Activated CD8-positive, alpha-beta memory T cell treated with anti-CD3 and anti-CD28 coated beads, Interleukin-2, amount 50 U/mL, for 24 hours (primary cell): ENCODE measurements around the gene RAB23.
"Not testable (repeated sequence)": the region's sequence is repeated elsewhere in the genome, so short reads cannot be mapped to it uniquely, and the experiment has no call there.

Source experiments
- DNase-seq: peaks from one replicate; pipeline ENCODE4 v3.0.0-alpha.2; 2020; ENCODE audit errors: extremely low read depth

RAB23 gene

DNA sequence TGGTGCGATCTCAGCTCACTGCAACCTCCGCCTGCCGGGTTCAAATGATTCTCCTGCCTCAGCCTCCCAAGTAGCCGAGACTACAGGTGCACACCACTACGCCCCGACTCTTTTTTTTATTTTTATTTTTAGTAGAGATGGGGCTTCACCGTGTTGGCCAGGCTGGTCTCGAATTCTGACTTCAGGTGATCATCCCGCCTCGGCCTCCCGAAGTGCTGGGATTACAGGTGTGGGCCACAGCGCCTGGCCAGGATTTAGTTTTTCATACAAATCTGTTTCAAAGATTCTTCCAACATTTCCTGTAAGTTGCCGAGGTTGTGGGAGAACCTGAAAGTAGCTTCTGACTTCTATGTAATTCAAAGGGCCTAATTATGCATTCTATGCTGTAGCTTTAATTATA, 21.4 kb upstream of the RAB23 start:
- not testable (repeated sequence) for DNase-seq

DNA sequence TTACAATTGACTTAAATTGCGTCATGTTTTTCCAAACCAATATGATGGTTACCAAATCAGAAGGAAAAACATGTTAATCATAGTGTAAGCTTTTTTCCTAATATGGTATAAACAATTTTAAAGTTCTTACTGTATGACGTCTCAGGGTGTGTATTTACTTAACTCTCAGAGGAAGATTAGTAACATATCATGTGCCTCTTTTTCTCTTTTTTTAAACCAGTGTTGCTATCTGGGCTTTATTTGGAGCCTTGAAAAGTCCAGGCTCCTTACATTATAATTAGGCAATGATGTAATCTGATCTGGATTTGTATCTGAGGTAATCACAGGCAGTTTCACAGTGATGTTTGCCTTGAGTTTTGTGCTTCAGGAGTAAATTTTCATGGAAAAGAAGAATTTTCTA, 20.4 kb upstream of the RAB23 start:
- no peak for DNase-seq

DNA sequence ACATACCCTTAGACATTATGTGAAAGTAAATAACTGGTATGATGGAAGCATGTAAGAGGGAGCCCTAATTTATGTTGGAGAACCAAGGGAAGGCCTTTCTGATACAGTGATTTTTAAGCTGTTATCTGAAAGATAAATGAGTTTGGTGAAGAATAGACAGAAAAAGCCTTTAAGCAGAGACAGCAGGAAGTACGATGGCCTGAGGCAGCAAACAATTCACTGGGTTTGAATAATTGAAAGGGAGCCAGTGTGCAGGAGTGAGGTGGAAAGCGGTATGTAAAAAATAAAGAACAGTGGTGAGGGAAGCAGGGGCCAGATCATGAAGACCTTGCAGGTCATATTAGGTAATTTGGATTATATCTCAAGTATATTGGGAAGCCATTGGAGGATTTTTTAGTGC, 4.1 kb upstream of the RAB23 start:
- no peak for DNase-seq

DNA sequence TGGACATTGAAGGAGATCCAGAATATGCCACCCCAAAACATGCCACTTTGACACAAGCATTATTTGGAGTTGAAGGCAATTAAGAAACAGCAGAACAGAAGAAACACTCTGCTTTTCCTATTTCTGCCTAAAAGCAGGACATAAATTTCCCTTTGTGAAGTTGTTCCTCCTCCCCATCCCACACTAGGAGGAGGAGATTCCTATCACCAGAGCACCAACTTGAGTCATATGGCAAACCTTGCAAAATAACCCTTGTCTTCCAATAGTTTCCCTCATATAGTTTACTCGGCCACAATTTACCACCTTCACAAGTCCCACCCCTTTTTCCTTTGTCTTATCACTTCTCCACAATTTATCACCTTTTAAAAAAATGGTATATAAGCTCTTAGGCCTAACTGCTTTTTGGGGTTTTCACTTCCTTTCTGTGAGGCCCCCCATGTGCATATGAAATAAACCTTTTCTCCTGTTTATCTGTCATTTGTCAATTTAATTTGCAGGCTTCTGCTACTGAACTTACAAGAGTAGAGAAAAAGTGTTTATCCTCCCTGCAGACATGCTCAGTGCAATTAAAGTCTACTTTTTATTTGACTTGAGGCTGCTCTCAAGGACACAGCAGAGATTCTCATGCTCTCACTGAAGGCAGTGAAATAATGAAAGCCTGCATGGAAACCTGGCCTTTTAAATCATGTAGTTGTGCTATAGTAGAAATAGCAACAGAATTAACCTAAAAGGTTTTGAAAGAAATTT, 2.8 kb upstream of the RAB23 start:
- no peak for DNase-seq

DNA sequence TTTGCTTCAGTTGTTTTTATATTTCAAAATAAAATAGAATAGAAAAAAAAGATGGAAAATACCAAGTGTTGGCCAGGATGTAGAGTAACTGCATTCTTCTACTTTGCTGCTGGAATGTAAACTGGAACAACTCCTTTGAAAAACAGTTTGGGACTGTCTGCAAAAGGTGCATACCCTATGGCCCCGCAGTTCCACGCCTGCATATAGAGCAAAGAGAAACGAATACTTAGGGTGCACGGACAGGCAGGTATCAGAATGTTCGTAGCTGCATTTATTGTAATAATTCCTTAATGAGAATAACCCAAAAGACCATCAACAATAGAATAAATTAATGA, 603 bp upstream of the RAB23 start:
- no peak for DNase-seq

DNA sequence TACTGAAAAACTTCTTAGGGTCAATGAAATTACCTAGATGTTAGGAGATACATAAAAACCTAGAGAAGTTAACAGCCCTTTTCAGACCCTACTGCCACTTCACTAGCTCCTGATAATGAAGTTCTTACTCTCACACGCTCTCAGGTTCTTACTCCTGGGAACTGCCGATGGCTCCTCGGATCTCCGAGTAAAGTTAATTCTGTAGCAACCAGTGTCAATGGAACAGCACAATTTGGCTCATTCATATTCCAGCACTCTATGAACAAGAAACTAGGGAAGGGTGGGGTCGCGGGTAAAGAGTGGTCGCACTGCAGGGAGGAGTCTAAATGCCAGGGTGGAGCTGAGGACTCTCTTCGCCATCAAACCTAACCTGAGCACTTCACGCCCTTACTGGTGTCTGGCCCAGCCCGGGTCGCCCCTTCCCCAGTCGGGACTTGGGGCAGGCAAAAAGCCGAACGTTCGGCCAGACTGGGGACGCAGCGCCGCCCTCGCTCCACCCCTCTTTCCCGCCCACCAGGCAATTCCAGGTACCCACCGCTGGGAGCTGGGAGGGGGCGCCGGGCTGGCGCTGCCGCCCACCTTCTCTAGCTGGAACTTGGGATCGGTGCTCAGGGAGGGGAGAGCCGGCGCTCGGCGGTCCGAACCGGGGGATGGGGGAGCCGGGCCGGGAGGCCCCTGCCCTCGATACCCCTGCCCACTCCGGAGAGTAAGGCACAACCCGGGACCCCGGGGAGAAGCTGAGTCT, 744 bp downstream of the RAB23 start:
- no peak for DNase-seq

DNA sequence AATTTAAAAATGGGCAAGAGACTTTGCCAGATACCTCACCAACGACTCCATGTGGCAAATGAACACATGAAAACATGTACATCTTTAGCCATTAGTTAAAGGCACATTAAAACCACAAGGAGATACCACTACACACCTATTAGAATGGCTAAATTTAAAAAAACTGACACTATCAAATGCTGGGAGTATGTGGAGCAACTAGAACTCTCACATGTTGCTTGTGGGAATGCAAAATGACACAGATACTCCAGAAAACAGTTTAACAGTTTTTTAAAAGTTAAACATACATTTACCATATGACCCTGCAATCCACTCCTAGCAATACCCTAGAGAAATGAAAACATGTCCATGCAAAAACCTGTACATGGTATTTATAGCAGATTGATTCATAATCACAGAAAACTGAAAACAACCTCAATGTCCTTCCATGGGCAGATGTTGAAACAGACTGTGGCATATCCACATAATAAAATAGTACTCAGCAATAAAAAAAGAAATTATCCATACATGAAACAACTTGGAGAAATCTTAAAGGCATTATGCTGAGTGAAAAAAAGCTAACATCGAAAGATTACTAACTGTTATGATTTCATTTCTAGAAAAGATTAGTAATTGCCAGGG, 1.9 kb downstream of the RAB23 start:
- DNase-seq = no peak

DNA sequence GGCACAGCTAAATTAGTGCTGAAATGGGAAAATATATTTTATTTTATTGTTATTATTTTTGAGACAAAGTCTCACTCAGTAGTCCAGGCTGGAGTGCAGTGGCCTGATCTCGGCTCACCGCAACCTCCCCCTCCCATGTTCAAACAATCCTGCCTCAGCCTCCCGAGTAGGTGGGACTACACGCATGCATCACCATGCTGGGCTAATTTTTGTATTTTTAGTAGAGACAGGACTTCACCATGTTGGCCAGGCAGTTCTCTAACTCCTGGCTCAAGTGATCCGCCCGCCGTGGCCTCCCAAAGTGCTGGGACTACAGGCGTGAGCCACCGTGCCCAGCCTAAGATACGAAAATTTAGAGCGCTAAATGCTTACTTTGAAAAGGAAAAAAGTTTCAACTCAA, 4.8 kb downstream of the RAB23 start:
- DNase-seq = no peak

DNA sequence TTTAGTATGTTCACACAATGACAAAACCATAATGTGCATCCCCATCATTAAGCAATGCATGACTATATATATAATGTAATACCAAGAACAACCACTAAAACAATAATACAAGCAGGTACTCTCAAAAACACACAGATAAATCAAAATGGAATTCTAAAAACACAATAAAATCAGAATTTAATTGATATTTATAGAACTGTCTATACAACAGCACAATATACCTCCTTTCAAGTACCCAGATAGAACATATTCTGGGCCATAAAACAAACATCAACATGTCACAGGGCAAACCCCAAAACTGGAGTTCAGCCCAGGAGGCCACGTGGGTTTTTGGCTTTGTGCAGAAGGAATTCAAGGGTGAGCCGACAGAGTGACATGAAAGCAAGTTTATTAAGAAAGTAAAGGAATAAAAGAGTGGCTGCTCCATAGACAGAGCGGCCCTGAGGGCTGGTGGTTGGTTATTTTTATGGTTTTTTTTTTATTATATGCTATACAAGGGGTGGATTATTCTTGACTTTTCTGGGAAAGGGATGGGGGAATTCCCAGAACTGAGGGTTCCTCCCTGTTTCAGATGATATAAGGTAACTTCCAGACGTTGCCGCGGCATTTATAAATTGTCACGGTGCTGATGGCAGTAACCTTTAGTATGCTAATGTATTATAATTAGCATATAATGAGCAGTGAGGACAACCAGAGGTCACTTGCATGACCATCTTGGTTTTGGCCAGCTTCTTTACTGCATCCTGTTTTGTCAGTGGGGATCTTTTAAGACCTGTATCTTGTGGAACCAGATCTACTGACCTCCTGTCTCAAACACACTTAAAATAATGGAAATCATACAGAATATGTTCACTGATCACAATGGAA, 5.6 kb downstream of the RAB23 start:
- DNase-seq = no peak

DNA sequence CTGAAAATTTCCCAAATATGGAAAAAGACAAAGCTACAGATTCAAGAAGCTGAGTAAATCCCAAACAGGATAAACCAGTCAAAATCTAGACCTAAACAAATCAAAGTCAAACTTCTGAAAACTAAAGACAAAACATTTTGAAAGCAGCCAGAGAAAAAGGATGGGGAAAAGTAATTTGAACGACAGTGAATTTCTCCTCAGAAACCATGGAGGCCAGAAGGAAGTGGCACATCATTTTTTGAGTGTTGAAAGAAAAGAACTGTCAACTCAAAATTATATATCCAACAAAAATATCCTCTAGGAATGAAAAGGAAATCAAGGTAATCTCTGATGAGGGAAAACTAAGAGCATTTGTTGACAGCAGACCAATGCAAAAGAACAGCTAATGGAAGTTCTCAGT, 6.8 kb downstream of the RAB23 start:
- DNase-seq = no peak

DNA sequence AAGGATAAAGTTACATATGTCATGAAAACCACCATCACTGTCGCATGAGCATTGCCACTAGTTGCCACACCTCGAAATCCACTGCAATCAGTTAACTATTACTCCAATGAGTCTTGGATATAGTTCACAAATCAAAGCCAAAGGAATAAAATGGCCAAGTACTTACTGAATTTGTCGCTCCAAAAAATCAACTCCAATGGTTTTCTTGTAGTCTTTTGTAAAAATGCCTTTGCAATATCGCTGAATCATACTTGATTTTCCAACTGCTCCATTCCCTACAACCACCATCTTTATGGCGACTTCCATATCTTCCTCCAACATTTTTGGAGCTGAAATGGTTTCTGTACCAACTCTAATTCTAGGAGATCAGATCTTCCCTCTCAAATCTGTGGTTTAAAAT, 12.0 kb downstream of the RAB23 start:
- DNase-seq = no peak

DNA sequence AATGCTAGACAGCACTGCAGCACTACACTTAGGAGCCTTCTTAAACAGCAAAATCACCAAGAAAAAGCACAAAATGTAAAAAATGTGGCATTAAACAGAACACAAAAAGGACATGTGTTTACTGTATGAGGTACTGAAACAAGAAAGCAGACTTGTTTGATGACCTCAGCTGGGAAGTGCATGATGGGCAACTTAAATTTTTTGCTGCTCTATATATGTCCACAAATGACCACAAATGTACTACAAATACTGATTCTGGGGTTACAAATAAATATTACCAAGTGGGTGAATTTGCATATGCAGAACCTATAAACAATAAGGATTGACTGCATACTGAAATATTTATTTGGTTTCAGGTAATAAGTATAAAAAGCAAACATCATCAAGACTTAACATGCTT, 13.1 kb downstream of the RAB23 start:
- no peak for DNase-seq

DNA sequence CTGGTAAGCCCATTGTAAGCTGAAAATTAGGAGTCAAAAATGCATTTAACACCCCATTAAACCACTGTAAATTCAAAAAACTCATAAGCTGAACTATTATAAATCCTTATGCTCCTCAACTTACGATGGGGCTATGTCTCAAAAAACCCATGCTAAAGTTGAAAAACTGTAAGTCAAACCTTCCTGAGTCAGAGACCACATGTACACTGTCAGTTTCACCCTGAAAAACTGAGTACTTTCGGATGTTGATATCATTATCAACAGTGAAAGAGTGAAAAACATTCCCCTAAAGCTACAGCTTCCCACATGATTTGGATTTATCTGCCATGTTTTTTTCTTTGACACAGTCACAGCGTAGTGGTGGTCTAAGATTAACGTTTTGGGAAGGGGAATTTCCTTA, 14.2 kb downstream of the RAB23 start:
- no peak for DNase-seq

DNA sequence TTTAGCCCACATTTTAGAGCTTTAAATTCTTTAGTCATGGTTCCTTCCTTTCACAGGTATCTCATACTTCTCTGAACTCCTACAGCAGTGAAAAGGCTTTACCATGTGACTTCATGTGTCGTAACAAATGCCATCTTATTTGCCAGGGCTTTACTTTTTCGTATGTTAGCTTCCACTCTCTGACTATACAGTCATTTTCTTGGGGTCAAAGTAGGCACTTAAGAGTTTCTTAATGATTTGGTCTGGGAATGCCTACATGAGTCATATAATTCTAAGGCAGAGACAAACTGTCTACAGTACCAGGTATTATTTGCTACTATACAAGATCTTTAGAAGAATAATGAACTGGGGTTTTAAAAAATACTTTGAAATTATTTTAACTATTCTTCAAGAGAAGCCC, 15.0 kb downstream of the RAB23 start:
- no peak for DNase-seq

DNA sequence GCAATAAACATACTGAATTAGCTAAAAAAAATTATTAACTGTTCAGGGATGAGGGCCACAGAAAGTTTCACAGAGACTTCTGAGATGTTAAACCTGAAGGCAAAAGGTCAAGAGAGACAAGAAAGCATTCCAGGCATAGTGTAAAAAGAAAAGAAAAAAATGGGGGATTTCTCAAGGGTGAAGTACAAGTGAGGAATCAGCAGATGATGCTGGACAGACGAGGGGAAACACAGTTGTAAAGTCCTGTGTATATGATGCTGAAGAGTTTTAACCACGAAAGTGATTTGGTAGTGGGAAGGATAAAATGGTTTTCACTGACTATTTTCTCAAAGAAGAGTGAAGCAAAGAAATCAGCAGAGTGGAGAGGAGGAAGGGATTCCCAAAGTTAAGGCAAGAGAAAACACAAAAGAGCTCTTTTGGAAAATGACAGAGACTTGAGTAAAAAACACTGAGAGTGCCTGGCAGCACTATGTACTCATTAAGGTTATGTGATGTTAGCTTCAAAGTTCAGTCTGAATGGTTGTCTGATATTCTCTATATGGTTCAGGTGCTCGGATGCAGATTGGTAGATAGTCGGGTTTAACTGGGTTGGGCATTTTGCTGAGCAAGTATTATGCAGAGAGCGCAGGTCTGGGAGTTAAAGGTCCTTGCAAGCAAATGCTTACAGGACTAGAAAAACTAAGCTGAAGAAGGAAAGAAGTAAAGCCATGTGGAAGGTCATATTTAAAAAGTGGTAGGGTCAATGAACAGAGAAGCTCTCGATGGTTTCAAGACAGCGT, 16.4 kb downstream of the RAB23 start:
- DNase-seq = no peak

DNA sequence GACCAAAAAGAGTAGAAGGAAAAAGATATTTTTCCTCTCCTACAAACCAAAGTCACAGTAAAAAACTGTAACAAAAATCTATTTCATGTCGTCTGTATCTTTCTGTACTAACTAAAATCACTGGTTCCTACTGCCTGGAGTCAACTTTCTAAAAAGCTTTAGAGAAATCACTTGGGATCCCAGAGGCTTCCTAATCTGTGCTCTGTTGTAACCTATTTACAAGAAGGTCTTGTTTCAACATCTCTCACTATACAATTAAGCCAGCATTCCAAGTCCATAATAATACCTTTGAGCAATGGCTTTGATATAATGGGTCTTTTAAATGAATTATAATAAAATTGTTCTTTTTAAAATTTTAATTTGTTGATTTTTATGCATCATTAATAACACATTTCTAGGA, 20.4 kb downstream of the RAB23 start:
- DNase-seq = no peak

DNA sequence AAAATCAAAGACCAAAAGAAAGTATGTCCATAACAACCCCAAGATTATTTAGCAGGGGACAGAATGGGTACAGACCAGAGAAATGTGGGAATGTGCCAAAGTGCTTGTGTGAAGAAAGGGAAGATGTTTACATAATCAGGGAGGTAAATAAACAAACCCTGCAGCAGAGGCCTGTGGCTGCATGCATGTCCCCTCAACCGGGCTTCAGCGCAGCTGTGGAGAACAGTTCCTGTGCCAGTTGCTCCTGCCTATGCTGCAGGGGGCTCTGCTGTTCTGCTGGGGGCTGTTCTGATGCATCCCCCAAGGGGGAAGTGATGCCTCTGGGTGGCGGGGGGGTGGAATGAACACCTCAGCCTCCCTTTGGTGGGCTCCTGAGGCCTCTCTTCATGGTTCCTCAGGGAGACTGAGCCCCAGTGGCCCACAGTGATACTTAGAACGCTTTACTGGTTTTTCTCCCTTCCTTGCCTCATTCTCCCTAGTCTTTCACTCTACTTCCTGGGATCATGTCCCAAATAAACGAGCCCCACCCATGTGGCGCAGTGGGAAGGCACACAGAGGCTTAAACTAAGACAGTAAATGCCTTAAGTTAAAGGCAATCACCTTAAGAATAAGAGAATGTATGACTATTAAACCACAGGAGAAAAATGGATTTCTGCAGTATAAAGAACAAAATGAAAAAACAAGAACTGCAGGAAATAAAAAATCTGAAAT, 23.0 kb downstream of the RAB23 start:
- no peak for DNase-seq

DNA sequence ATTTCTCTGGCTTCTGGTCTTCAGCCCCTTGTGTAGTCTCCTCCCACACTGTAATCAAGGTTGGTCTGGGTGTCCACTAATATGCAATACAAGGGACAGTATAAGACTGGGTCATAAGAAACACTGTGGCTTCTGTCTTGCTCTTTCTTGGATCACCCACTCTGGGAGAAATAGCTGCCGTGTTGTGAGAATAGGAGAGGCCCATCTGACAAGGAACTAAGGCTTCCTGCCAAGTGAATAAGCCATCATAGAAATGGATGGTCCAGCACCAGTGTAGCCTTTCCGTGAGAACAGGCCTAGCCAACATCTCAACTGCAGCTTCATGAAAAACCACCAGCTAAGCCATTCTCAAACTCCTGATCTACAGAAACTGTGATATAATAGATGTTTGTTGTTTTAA, 26.6 kb downstream of the RAB23 start:
- no peak for DNase-seq

DNA sequence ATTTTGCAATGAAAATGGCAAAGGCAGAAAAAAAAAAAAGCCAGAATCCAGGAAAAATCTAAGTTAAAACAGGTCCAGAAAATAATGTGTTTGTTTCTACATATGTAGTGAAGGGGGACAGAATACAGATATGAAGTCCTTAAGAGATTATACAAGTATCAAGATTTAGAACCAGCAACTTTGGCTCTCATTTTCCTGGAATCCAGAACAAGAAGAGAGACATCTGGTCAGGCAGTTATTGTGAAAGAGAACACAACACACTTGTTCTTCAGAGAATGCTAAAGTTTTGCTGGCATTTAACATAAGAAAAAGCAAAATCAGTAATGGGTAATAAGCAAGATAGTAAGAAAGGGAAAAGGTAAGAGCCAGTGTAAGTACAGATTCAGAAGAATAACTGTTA, 28.9 kb downstream of the RAB23 start:
- no peak for DNase-seq

DNA sequence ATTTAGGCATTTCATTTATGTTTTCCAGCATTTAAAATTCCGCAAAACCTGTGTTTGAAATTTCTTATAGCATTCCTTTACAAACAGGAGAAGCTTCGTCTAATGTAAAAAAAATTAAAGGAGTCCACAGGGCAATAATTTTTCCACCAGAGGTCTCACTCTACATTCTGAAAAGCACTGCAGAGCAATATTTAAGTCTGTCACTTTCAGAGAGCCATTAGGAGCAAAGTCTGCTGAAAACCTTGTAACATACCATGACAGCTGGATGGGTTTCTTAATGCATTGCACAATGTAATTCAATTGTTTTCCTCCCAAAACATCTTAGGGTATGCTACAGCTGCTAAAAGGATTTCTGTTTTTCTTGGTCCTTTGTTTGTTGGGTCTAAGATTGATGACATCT, 32.0 kb downstream of the RAB23 start:
- no peak for DNase-seq

DNA sequence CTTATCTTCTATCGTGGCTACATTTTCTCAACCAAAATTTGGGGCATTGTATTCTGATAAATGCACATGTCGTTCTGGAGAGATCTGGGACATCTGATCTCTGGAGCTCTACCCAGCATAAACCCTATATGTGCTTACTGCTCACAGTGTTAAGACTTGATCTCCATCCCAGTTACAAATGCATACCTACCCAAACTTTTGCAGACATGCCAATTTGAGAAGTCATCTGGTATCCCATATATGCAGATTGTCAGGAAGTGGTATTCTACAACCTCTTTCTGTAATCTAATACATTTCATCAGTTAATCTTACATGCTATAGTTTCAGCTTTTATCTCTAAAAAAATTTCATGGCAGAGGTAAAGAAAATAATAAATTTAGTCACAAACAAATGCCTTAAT, 38.8 kb downstream of the RAB23 start:
- no peak for DNase-seq
